NCI-H2107 treated with DMSO at 0.1 percent for 48 hours (cell line): ENCODE measurements around the gene KLHDC10.
"Not testable (repeated sequence)": the region's sequence is repeated elsewhere in the genome, so short reads cannot be mapped to it uniquely, and the experiment has no call there.

Source experiments
- DNase-seq: peaks from one replicate; lab custom pipeline; 2025; ENCODE audit not compliant: unreplicated experiment; lab: John Stamatoyannopoulos, UW

Gene KLHDC10

GRCh38 chr7:130079846-130080394, 9.6 kb downstream of the KLHDC10 start:
- no peak for DNase-seq

DNA sequence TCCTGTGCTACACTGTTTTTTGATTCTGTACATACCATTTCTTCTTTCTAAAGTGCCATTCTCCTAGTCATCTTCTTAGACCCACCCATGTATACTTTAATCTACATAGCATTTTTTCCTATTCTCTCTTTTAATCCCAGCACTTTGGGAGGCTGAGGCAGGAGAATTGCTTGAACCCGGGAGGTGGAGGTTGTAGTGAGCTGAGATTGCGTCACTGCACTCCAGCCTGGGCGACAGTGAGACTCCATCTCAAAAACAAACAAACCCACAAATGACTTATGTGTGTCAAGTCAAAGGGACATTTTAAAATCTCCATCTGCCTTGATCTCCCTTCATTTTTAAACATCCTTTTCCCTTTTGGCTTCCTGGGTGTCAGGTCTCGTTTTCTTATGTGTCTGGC, 13.2 kb downstream of the KLHDC10 start:
- not testable (repeated sequence) for DNase-seq

DNA sequence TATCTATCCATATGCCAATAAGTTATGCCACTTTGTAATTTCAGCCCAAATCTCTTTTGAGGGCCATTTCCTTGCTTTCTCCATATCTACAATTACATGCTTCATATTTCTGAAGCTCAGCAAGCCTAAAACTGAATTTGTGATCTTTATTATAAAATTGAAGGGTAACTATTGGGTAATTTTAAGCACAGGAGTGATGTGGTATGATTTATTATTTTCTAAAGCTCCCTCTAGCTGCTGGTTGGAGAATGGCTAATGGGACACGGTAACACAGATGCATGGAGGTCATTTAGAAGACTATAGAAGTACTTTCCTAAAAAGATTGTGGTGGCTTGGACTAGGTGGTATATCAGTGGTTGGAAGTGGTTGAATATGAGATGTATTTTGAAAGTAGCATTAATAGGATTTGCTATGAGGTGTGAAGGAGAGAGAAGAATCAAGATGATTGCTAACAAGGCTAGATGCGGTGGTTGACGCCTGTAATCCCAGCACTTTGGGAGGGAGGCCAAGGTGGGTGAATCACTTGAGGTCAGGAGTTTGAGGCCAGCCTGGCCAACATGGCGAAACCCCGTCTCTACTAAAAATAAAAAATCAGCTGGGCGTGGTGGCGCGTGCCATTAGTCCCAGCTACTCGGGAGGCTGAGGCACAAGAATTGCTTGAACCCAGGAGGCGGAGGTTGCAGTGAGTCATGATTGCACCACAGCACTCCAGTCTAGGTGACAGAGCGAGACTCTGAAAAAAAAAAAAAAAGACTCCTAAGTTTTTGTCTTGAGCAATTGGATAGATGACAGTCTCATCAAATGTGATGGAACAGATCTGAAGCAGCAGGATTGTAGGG, 13.9 kb downstream of the KLHDC10 start:
- DNase-seq = no peak

DNA sequence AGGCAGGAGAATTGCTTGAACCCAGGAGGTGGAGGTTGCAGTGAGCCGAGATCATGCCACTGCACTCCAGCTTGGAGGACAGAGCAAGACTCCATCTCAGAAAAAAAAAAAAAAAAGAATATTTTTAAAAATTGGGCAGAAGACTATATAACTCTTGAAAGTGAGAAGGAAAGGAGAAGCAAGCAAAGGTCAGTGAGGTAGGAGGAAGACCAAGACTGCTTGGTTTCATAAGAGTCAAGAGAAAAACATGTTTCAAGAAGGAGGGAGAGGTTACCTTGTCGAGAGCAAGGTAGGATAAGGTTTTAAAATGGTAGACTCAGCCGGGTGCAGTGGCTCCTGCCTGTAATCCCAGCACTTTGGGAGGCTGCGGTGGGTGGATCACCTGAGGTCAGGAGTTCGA, 14.9 kb downstream of the KLHDC10 start:
- DNase-seq = not testable (repeated sequence)

- no peak for DNase-seq
Measured at GRCh38 chr7:130086938-130087337, 16.6 kb downstream of the KLHDC10 start.

DNA sequence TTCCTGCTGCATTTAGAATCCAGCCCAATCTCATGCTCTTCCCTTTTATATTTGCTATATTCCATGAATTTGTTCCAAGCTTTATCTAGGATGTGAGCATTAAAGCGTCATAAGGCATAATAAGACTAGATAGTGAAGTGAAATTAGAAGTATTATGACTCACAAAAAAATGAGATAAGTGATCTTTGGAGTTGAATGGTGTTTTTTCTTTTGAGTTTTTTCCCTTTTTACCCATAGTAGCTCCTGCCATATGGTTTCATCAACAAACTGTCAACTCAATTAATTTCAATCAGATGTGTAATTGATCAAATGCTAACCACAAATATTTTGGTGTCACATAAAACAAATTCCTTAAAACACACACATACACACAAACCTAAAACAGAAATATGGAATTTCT, 17.0 kb downstream of the KLHDC10 start:
- DNase-seq = no peak

- no peak for DNase-seq
Measured at GRCh38 chr7:130090745-130091532, 20.6 kb downstream of the KLHDC10 start.

DNA sequence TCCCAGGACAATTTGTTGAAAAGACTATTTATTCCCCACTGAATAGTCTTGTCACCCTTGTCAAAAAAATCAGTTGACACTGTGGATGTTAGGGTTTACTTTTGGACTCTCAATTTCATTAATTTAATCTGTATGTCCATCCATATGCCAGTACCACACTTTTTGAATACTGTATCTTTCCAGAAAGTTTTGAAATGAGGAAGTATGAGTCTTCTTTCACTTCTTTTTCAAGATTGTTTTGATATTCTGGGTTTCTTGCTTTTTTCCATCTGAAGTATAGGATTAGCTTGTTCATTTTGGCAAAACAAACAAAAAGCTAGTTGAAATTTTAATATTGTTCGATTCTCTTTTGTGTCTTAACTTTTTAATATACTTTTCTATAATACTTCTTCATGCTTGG, 21.7 kb downstream of the KLHDC10 start:
- no peak for DNase-seq

DNA sequence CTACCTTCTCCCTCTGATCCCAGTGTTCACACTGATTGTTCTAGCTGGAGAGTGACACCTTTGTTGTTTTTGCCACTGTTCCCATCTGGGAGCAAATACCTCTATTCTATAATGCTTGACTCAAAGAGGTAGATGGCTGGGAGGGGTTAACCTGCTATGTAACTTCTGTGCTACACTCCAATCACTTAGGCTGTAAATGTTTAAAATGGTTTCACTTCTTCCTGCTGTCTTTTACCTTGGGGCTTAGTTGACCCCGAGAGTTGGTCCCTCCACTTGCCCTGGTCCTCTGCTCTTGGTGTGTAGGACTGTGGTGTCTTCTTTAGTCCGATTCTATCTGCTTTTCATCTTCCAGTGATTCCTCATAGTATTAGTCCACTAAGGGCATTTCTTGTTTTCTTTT, 22.3 kb downstream of the KLHDC10 start:
- DNase-seq = no peak

- DNase-seq = no peak
Measured at GRCh38 chr7:130095812-130096211, 25.5 kb downstream of the KLHDC10 start.

DNA sequence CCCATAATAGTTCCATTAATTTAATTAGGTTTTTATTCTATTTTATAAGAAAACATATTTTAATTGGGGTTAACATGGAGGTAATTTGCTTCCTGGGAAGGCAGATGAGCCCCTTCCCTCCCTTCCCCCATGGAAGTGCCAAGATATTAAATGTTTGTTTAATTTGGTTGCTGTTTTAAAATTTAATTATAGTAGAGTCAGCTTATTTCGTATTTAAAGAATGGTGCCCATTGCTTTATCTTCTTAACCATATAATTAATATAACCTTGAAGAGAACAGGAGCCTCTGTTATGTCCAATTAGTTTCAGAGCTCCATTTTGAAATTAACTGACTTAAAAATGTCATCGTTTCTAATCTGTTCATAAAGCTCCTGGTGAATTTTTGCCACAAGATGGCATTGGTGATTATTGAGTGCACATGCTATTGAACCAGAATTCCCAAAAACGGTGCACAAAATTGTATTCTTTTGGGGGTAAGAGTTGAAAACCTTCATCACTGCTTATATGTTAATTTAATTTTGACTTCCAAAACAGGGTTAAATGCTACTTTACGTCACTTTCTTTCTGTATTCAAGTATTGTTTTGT, 26.0 kb downstream of the KLHDC10 start:
- DNase-seq = no peak

DNA sequence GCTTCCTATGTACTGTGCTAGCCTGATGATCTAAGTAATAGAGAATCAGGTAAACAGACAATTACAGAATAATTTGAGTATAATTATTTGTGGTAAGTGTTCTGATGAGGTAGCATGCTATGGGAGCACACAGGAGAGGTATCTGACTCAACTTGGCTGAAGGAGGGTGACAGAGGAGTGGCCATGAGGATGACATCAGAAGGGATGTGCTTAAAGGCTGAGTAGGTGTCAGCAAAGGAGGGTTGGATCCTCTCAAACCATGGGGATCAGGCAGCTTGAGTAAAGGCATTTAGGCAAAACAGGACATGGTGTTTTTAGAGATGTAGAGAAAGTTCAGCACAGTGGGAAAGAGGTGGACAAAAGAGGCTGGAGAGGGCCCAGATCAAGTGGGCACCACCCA, 29.0 kb downstream of the KLHDC10 start:
- no peak for DNase-seq

DNA sequence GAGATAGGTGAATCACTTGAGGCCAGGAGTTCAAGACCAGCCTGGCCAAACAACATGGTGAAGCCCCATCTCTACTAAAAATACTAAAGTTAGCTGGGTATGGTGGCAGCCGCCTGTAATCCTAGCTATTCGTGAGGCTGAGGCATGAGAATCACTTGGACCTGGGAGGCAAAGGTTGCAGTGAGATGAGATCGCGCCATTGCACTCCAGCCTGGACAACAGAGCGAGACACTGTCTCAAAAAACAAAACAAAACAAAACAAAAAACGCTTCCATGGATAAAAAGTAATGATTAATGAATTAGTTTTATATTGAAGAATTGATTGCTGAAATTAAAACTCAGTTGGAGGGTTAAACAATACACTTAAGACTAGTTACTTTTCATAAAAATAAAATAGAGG, 32.3 kb downstream of the KLHDC10 start:
- DNase-seq = no peak

DNA sequence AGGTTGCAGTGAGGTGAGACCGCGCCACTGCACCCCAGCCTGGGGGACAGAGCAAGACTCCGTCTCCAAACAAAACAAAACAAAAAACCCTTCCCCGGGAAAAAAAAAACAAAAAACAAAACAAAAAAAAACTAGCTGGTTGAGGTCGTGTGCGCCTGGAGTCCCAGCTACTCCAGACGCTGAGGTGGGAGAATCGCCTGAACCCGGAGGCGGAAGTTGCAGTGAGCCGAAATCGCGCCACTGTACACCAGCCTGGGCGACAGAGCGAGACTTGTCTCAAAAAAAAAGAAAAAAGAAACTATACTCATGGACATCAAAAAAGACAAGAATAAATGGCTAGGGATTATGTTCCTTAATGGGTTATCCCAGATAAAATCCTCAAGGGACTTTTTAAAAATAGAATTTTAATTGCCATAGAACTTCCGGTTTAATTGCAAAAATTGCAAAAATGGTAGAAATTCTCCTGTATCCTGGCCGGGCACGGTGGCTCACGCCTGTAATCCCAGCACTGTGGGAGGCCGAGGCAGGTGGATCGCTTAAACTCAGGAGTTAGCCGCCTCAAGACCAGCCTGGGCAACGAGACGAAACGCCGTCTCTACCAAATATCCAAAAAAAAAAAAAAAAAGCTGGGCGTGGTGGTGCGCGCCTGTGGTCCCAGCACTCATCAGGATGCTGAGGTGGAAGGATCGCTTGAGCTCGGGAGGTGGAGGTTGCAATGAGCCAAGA, 37.8 kb downstream of the KLHDC10 start:
- DNase-seq = no peak

- DNase-seq = no peak
Measured at GRCh38 chr7:130108809-130109208, 38.5 kb downstream of the KLHDC10 start.

- no peak for DNase-seq
Measured at GRCh38 chr7:130112093-130112492, 41.8 kb downstream of the KLHDC10 start.

DNA sequence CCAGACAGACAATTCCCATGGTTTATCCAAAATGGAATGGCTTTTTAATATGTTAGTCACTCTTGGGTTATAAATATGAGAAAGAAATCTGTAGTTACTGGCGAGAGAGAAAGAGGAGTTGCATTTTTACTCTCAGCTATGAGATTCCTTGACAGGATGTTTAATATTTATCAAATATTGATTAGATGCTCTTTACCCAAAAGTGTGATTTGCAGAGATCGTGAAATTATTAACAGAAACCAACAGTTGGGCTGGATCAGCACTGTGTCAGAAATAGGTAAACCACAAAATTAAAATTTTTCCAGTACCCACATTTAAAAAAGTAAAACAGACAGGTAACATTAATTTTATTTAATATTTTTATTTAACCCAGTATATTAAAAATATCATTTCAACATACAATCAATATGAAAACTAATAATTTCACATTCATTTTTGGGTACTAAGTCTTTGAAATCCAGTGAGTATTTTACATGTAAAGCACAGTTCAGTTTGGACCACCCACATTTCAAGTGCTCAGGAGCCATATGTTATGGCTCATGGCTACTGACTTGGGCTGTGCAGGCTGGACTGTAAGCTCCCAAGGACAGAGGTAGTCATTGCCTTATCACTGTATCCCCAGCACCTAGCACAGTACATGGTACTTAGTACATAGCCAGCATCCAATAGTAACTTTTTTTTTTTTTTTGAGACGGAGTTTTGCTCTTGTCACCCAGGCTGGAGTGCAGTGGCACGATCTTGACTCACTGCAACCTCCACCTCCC, 42.5 kb downstream of the KLHDC10 start:
- DNase-seq = no peak

- DNase-seq = not testable (repeated sequence)
Measured at GRCh38 chr7:130113426-130113805, 43.1 kb downstream of the KLHDC10 start.

DNA sequence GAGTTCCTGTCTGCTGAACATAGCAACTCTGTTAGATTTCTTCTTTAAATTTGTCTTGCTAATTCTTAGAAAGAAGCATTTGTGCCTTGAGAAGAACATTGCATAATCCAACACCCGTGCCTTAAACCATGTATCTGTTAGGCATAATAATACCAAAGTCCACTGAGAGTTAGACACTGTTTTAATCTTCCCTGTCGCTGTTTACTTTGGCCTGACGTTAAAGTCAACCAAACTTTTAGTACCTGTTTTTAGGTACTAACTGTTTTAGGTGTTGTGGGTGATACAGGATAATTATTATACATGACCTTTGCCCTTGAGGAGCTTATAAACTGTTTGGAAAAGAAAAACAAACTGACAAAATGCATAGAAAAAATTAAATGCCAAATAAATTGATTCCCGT, 43.6 kb downstream of the KLHDC10 start:
- no peak for DNase-seq

GRCh38 chr7:130114374-130114773, 44.0 kb downstream of the KLHDC10 start:
- no peak for DNase-seq
